ENCODE measurements around the gene SPATA21.

Gene SPATA21

DNA sequence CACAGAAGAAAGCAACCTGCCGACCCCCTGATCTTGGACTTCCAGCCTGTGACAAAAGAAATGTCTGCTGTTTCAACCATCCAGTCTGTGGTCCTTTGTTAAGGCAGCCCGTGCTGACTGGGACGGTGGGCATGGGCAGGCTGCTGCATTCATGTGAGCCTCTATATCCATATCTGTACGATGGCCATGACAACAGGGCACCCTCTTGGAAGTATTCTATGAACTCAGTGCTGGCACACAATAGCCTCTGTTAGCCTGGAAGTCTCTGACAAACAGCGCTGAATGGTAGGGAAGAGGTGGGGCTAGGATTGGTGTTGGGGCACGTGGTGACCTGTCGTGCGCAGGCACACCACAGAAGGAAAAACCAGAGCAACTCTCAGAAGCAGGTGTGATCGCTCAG, 30.4 kb downstream of the SPATA21 start:
- TF ChIP-seq TAF1 (IDR thresholded peaks at IDR 0.05; ENCODE audit: borderline replicate concordance, low read depth, low read length) (no peak), POLR2AphosphoS5 (IDR thresholded peaks at IDR 0.05; ENCODE audit: low read depth, low read length) (no peak), POLR2A (IDR thresholded peaks at IDR 0.05; ENCODE audit: low read depth, low read length) (no peak)
- no peak for FAIRE-seq
- no peak for DNase-seq (ENCODE audit: insufficient read length)

DNA sequence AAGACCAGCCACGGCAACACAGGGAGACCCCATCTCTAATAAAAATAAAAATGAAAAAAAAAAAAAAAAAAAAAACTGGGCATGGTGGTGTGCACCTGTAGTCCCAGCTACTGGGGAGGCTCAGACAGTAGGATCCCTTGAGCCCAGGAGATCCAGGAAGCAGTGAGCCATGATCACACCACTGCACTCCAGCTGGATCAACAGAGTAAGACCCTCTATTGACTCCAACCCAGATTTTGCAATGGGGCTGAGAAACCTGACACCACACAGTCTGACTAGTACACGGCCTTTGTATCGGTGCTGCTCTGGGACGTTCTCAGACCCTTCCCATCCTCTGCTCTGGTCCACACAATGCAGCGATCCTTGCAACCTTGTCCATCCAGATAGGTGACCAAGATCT, 31.8 kb downstream of the SPATA21 start:
- no peak for TF ChIP-seq TAF1 (IDR thresholded peaks at IDR 0.05; ENCODE audit: borderline replicate concordance, low read depth, low read length)
- TF ChIP-seq POLR2A (IDR thresholded peaks at IDR 0.05; ENCODE audit: low read depth, low read length) = no peak
- no peak for TF ChIP-seq POLR2AphosphoS5 (IDR thresholded peaks at IDR 0.05; ENCODE audit: low read depth, low read length)
- FAIRE-seq (no peak), DNase-seq (ENCODE audit: insufficient read length) (no peak)

DNA sequence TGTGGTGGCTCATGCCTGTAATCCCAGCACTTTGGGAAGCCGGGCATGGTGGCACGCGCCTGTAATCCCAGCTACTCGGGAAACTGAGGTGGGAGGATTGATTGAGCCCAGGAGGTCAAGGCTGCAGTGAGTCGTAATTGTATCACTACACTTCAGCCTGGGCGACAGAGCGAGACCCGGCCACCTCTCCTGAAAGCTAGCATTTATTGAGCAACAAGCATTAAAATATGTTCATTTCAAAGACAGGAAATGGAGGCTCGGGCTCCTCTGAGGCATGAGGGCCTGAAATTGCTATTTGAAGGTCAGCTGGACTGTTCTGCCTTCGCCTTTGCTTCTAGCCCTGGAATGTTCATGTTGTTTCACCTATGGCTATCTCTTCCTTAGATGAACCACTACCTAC, 34.5 kb downstream of the SPATA21 start:
- FAIRE-seq (no peak), DNase-seq (ENCODE audit: insufficient read length) (no peak)
- TF ChIP-seq POLR2A (IDR thresholded peaks at IDR 0.05; ENCODE audit: low read depth, low read length) = no peak
- no peak for TF ChIP-seq POLR2AphosphoS5 (IDR thresholded peaks at IDR 0.05; ENCODE audit: low read depth, low read length)

DNA sequence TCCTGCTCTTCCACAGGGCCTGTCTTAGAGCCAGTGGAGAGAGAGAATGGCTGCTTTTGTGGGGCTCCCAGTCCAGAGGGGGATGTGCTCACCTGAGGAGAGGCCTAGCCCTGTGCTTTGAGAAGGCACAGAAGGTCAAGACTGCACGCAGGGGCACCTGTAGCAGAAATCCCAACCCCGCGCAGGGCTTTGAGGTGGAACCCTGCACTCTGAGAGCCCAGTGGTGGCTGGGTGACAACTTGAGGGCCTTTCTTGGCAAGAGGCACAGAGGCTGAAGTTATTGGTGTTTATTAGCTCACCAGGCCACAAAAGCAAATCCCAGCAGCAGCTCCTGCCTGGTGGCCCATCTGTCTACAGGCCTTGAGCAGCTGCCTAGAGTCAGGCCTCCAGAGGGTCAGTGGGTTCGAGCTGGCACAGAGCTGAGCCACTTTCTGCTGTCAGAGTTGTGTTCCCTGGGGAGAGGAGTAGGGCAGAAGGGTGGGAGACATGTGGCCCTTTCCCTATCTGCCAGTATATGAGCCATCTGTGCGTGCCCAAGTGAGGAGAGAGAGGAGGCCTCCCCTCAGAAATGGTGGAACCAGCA, 38.8 kb downstream of the SPATA21 start:
- FAIRE-seq (no peak), DNase-seq (ENCODE audit: insufficient read length) (no peak)
- TF ChIP-seq POLR2A (IDR thresholded peaks at IDR 0.05; ENCODE audit: low read depth, low read length) (peak; percentile 53; the same call in 1 of the 2 replicates), POLR2AphosphoS5 (IDR thresholded peaks at IDR 0.05; ENCODE audit: low read depth, low read length) (peak; percentile 62; the same call in 1 of the 2 replicates), TAF1 (IDR thresholded peaks at IDR 0.05; ENCODE audit: borderline replicate concordance, low read depth, low read length) (no peak)

DNA sequence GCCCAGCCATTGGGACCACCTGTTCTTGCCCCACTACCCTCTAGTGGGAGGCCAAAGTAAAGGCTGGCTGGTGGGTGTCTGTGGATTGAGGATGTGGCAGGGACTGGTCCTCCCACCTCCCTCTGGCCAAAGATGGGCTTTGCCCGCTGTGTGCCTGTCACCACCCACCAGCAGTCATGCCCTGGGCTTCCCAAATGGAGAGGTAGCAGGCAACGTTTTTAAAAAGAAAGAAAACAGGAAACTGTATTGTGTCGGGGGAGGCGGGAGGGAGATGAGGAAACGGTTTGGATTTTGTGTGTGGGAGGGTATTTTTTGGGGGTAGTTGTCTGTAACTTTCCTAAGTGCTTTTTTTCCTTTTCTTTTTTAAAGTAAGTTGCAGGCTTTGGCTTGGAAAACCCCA, 40.1 kb downstream of the SPATA21 start:
- FAIRE-seq (no peak), DNase-seq (ENCODE audit: insufficient read length) (no peak)
- TF ChIP-seq TAF1 (IDR thresholded peaks at IDR 0.05; ENCODE audit: borderline replicate concordance, low read depth, low read length) (no peak), POLR2A (IDR thresholded peaks at IDR 0.05; ENCODE audit: low read depth, low read length) (no peak; the same call in 1 of the 2 replicates), POLR2AphosphoS5 (IDR thresholded peaks at IDR 0.05; ENCODE audit: low read depth, low read length) (no peak)

DNA sequence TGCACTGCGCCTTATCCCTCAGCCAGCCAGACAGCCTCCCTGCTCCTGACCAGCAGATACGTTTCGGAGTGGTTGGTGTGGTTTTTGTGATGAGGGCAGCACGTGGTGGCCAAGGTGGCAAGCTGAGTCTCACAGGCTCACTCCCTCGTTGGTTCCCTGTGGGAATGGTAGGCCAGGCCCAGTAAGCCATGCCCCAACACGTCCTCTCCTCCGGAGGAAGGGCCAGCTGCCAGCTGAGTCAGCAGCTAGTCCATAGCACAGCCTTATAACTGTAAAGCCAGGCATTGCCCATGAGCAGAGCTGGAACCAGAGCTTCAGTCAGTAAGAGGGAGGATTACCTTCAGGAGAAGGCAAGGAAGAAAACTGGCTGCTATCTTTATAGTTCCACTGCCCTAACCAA, 40.6 kb downstream of the SPATA21 start:
- TF ChIP-seq TAF1 (IDR thresholded peaks at IDR 0.05; ENCODE audit: borderline replicate concordance, low read depth, low read length) (no peak), POLR2AphosphoS5 (IDR thresholded peaks at IDR 0.05; ENCODE audit: low read depth, low read length) (no peak)
- DNase-seq (ENCODE audit: insufficient read length) (no peak), FAIRE-seq (no peak)

DNA sequence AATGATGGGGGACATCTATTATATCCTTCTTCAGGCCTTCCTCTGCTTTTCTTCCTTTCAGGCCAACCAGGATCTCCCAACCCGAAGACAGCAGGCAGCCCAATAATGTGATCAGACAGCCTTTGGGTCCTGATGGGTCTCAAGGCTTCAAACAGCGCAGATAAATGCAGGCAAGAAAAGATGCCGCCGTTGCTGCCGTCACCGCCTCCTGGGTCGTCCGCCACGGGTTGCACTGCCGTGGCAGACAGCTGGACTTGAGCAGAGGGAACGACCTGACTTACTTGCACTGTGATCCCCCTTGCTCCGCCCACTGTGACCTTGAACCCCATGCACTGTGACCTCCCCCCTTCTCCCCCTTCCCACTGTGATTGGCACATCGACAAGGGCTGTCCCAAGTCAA, 42.2 kb downstream of the SPATA21 start:
- DNase-seq (ENCODE audit: insufficient read length) (no peak), FAIRE-seq (no peak)
- TF ChIP-seq TAF1 (IDR thresholded peaks at IDR 0.05; ENCODE audit: borderline replicate concordance, low read depth, low read length) (no peak), POLR2AphosphoS5 (IDR thresholded peaks at IDR 0.05; ENCODE audit: low read depth, low read length) (no peak), POLR2A (IDR thresholded peaks at IDR 0.05; ENCODE audit: low read depth, low read length) (no peak)

DNA sequence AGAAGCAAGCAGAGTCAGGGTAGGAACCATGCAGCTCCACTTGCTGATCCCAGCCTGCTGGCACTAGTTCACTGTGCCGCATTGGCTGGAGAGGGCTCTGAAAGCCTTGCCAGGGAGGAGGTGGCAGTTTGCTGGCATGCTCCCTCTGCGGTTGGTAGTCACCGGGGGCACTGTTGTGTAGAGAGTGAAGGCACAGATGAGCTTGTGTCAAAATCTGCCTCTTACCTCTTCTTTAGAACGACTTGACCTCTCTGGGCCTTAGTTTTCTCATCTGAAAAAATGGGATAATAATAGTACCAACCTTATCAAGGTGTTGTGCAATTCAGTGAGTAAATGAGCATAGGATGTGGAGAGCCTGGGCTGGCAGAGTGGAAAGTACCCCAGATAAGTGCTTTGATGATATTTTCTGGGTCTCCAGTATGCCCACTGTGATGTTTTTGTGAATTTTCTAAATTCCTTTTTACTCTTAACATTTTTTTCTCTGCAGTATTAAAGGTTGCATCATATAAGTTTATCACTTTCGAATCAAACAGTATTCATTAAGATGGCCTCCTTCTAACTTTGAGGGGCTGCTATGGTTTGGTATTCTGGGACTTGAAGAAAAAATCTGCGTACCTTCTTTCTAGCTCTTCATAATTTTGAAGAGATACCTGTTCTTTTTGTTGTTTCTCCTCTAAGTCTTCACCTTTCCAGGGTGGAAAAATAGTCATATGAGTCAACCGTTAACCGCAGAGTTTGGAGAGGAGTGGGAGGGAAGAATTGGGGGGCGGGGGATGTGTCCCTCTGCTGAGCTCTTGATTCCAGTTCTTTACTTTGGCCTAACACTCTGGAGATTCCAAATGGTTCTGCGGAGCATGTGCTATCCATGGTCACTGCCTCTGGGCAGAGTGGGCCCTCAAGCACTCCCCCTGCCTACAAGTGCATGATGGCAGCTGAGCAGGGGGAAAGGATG, 43.4 kb downstream of the SPATA21 start:
- DNase-seq (ENCODE audit: insufficient read length) (no peak), FAIRE-seq (no peak)
- TF ChIP-seq POLR2AphosphoS5 (IDR thresholded peaks at IDR 0.05; ENCODE audit: low read depth, low read length) = no peak
- no peak for TF ChIP-seq POLR2A (IDR thresholded peaks at IDR 0.05; ENCODE audit: low read depth, low read length)
- no peak for TF ChIP-seq TAF1 (IDR thresholded peaks at IDR 0.05; ENCODE audit: borderline replicate concordance, low read depth, low read length)

DNA sequence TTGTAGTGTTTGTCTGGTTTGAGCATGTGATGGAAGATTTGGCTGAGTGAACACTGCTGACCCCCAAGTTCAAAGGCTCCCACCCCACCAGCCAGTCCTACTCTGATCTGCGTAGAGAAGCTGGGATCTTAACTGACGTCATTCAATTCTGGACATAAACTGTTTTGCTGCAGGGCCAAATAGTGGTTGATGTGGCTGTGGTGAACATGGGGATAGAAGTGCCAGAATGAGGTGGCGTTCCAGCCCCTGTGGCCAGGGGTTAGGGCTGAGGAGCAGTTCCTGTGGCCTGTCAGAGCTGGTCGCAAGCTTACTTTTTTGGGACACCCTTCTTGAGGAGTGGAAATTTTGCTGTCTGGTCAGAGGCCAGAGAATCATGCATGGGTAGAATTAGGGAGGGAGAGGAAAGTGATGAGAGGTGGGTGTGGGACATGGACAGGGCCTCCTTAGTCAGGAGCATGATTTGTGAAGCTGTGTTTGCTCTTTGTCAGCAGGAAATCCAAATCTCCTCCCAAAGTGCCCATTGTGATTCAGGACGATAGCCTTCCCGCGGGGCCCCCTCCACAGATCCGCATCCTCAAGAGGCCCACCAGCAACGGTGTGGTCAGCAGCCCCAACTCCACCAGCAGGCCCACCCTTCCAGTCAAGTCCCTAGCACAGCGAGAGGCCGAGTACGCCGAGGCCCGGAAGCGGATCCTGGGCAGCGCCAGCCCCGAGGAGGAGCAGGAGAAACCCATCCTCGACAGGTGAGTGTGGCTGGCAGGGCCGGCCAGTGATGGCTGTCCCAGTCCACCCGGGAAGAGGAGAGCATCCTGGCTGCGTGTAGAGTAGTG, 44.3 kb downstream of the SPATA21 start:
- DNase-seq (ENCODE audit: insufficient read length) (no peak), FAIRE-seq (no peak)
- TF ChIP-seq POLR2AphosphoS5 (IDR thresholded peaks at IDR 0.05; ENCODE audit: low read depth, low read length) = no peak
- no peak for TF ChIP-seq POLR2A (IDR thresholded peaks at IDR 0.05; ENCODE audit: low read depth, low read length)

DNA sequence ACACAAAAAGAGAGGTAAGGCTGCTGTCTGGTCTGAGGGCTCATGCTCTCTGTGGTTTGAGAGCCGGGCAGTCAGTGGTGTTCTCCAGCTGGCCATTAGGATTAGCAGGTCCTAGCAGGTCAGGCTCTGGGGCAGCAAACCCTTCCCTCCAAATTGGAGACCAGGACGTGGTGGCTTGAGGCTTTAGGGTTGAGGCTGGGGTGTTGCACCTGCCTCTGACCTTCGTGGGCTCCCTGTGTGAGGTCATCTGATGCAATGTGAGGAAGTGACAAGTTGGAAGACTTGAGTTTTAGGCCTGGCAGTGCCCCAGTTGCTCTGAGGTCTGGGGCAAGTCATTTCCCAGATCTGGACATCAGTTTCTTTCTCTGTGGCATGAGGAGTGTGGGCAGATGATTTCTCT, 45.8 kb downstream of the SPATA21 start:
- DNase-seq (ENCODE audit: insufficient read length) = no peak
- FAIRE-seq = no peak
- TF ChIP-seq TAF1 (IDR thresholded peaks at IDR 0.05; ENCODE audit: borderline replicate concordance, low read depth, low read length) (no peak), POLR2AphosphoS5 (IDR thresholded peaks at IDR 0.05; ENCODE audit: low read depth, low read length) (no peak), POLR2A (IDR thresholded peaks at IDR 0.05; ENCODE audit: low read depth, low read length) (no peak)
